Nucleus accumbens (tissue), 56 donors: ENCODE measurements around the gene ANKLE2.
"Not testable (repeated sequence)": the region's sequence is repeated elsewhere in the genome, so short reads cannot be mapped to it uniquely, and the experiment has no call there.

Experiments
- DNase-seq, 56 donors: peaks; one replicate each; lab custom pipeline; 2025; lab: John Stamatoyannopoulos, UW

Gene ANKLE2

DNA sequence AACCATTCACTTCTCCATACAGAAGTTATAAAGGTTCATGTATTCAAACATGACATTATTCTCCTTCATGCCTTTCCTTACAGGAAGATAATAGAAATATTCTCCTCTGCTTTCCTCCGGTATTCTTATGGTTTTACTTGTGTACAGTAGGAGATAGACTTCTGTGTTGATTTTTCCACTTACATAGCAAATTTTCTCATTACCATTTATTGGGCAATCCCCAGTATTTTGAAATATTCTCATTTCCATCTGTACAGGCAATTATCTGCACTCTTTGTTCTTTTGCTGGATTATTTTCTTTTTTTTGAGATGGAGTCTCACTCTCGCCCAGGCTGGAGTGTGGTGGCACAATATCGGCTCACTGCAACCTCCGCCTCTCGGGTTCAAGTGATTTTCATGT lies 63.3 kb downstream of the ANKLE2 start:
- DNase-seq = no peak

- no peak for DNase-seq
These were observed 66.2 kb downstream of the ANKLE2 start for GRCh38 chr12:132695431-132695830.

- DNase-seq = not testable (repeated sequence)
These were observed 66.7 kb downstream of the ANKLE2 start for GRCh38 chr12:132694888-132695287.

- not testable (repeated sequence) for DNase-seq
These were observed 69.6 kb downstream of the ANKLE2 start for GRCh38 chr12:132692030-132692429.

GRCh38 chr12:132690112-132690511 lies 71.5 kb downstream of the ANKLE2 start:
- no peak for DNase-seq

- no peak for DNase-seq
These were observed 72.4 kb downstream of the ANKLE2 start for GRCh38 chr12:132689227-132689626.

GRCh38 chr12:132687211-132688164 lies 74.1 kb downstream of the ANKLE2 start, which contains the start of the genes POLE and PXMP2:
TSS of gene POLE (minus strand) at chr12:132687342. CDS start at chr12:132687315, 27 bp downstream.
TSS of gene PXMP2 (plus strand) at chr12:132687587. CDS start at chr12:132687671, 84 bp downstream.
- peak in 55 of 56 donors; percentile 47 to 96 (median 86) for DNase-seq

GRCh38 chr12:132686825-132687210 lies 74.8 kb downstream of the ANKLE2 start:
- DNase-seq = peak in 5 of 56 donors; percentile 14 to 40 (median 21)

DNA sequence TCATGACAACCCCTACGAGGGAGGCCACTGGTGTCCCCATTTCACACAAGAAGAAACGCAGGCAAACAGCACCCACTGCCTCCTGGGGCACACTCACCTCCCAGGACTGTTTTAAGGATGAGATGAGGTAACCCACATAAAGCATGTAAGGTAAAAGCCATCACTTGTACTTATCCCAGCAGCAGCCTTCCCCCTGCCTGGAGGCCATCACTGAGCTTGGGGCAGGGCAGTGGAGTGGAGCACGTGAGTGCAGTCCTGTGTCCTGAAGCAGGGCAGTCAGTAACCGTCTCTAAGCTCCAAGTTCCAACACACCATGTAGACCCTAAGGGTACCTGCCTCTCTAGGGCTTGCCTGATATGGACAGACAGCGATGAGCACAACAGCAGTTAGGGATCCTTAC lies 76.2 kb downstream of the ANKLE2 start:
- no peak for DNase-seq

- no peak for DNase-seq
These were observed 84.1 kb downstream of the ANKLE2 start for GRCh38 chr12:132677492-132677891.

DNA sequence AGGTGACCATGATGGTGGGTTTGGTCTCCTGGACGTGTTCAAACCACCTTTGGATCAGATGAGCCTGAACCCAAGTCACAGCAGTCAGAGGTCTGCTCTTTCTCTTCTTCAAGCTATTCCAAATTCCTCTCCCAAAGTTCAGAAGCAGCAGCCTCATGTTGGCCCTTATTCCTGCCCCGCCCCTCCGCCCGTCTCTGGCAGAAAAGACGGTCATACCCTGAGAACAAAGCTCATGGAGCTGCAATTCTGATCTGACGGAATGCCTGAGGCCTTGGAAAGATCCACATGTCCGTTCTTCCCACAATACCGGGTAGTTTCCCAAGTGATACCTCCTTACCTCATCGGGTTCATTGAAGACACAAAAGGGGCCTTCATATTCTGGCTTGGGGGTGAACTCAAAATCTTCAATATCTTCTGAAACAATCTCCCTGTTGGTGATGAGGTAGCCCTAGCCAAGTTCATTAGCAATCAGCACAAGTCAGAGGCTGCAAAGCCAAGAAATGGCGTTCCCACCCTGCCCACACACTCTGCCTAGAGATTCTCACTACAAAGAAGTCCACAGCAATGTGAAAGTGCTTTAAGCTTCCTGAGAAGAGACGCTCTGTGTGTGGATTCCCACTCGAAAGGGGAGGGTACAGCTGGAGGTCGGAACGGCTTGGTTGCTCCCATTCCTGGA lies 85.7 kb downstream of the ANKLE2 start:
- no peak for DNase-seq
